Peyer's patch (tissue), 4 donors: ENCODE results near the gene DEGS2. TPM values are rescaled to one million over a fixed set of nuclear protein-coding genes. Genes with fewer than 3 reads are reported as not detected.
A peak's percentile ranks its signal among the peaks of the same experiment; 100 is the strongest.

Experiments used
- DNase-seq, 3 donors: peaks; one replicate each; pipeline ENCODE4 v3.0.0-alpha.2; 2017 to 2019
- H3K27ac ChIP-seq, 4 donors: fragments of 200-600 bp; sonication (generic); one replicate each; pipeline ENCODE4 v1.5.1; 2016 to 2019
- H3K27me3 ChIP-seq, 2 donors: fragments of 200-600 bp; sonication (generic); one replicate each; pipeline ENCODE4 v1.5.1; 2019
- H3K36me3 ChIP-seq, 3 donors: fragments of 200-600 bp; sonication (generic); one replicate each; pipeline ENCODE4 v1.5.1; 2016 to 2019
- H3K4me1 ChIP-seq, 4 donors: fragments of 200-600 bp; sonication (generic); one replicate each; pipeline ENCODE4 v1.5.1; 2016 to 2019
- H3K4me3 ChIP-seq, 4 donors: fragments of 200-600 bp; sonication (generic); 1 replicate in 3 of 4; 2 replicates in 1 of 4; pipeline ENCODE4 v1.5.1; 2016 to 2019; ENCODE audit warnings: mild to moderate bottlenecking in 1 of 4
- H3K9me3 ChIP-seq, 4 donors: fragments of 200-600 bp; sonication (generic); one replicate each; pipeline ENCODE4 v1.5.1; 2016 to 2019; ENCODE audit warnings: mild to moderate bottlenecking in 1 of 4
- POLR2A ChIP-seq, 2 donors: fragments of 450-650 bp; IDR thresholded peaks; one replicate each; pipeline ENCODE4 v1.5.1; 2017; ENCODE audit warnings: antibody characterized with exemption in 2 of 2, mild to moderate bottlenecking in 2 of 2, moderate library complexity in 2 of 2
- total RNA-seq, 4 donors: library from RNA; depleted of rRNA; stranded (reverse); fragments of >200 nt; gene quantifications; one replicate each; pipeline ENCODE4 v1.1.0, GENCODE V29; 2016
- TF ChIP-seq, protein P1 (sequence below), 6 experiments: fragments of 450-650 bp in 4 of 6; fragments of 200-600 bp in 2 of 6; sonication (generic) in 1 of 6; IDR thresholded peaks; one replicate each; pipeline ENCODE4 v1.5.1; 2017 to 2019; ENCODE audit warnings: antibody characterized with exemption in 6 of 6, mild to moderate bottlenecking in 3 of 6, moderate library complexity in 1 of 6

Gene DEGS2
- total RNA-seq, 4 donors from 2014 or later, result 13.2 to 96.5 (median 77.8) TPM

DNA sequence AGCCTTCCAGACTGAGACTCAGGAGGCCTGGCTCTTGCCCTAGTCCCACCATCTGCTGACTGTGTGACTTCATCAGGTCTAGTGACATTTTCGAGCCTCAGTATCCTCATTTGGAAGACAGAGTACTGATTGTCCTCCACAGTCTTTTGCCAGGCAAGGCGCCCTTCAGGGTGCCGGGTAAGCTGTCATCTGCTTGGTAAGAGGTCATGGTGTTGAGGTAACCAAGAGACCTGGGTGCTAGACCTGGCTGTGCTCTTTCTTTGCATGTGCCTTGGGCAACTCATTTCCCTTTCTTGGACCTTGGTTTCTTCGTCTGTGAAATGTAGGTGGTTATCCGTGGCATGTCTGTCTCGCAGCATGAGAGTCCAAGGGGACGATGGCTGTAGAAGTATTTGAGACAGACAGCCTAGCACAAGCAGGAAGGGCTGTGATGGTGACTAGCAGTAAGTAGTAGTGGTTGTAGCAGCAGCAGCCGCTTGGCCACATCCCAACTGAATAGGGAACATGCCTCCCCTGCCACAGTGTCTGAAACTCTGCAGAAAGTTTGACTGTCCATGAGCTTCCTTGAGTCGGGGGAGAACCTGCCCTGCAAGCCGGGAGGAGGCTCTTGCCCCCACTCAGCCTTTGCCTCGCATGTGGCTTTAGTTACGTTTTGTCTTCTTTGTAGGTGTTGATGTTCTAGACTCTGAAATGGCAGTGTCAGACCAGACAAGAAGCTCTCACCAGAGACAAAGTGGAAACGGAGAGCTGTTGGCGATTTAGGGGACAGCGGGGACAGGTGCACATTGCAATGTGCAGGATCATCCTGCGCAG is 53.9 kb downstream of the DEGS2 start:
- TF ChIP-seq, protein P1, sequence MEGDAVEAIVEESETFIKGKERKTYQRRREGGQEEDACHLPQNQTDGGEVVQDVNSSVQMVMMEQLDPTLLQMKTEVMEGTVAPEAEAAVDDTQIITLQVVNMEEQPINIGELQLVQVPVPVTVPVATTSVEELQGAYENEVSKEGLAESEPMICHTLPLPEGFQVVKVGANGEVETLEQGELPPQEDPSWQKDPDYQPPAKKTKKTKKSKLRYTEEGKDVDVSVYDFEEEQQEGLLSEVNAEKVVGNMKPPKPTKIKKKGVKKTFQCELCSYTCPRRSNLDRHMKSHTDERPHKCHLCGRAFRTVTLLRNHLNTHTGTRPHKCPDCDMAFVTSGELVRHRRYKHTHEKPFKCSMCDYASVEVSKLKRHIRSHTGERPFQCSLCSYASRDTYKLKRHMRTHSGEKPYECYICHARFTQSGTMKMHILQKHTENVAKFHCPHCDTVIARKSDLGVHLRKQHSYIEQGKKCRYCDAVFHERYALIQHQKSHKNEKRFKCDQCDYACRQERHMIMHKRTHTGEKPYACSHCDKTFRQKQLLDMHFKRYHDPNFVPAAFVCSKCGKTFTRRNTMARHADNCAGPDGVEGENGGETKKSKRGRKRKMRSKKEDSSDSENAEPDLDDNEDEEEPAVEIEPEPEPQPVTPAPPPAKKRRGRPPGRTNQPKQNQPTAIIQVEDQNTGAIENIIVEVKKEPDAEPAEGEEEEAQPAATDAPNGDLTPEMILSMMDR (IDR thresholded peaks at IDR 0.05), result no peak
- TF ChIP-seq POLR2A (IDR thresholded peaks at IDR 0.05), result no peak
- Histone ChIP-seq H3K27me3 (no peaks in the 10 kb centered on the region), H3K4me3 (no peak overlapping the region), H3K27ac (peak overlapping the region in 2 of 4 donors; percentile 42 to 47), H3K9me3 (no peaks in the 10 kb centered on the region), H3K4me1 (peaks cover 0 to 49% (median 6%) of the 10 kb centered on the region in 4 donors), H3K36me3 (no peaks in the 10 kb centered on the region)
- DNase-seq, result peak in 1 of 3 donors; percentile 62

DNA sequence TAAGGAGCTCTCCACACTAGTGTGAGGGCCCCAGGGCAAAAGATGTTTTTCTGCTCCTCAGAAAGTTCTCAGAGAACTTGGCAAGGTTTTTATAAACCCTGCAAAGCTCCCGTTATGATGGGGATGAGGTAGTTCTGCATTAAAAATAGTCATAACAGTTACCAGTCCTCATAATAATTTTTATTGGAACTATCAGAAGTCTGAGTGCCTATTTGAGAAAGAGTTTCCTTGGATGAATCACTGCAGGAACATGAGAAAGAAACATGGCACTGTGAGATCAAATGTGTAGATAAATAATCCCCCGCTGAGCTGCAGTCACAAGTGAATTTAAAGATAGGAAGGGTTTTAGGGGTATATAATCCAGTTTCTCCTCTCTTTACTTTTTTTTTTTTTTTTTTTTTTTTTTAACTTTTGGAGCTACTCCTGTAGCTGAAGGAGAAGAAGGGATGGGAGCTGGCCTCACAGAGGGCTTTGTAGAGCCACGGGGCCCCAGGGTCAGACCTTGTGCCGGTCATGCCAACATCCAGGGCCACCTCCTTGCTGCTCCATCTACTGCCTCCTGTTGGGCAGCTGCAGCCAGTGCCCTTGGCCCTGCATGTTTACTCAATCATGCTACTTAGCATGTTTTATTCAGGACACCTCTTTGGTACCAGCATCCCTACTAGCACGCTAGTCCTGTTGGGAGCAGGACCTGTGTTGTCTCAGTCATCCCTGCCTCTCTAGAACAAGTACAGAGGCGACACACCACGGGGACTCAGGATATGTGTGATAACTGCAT is 54.7 kb downstream of the DEGS2 start:
- no peak for TF ChIP-seq POLR2A (IDR thresholded peaks at IDR 0.05)
- TF ChIP-seq, protein P1 (IDR thresholded peaks at IDR 0.05), result no peak
- H3K9me3 ChIP-seq, result no peaks in the 10 kb centered on the region
- no peak overlapping the region for H3K4me3 ChIP-seq
- H3K36me3 ChIP-seq, result no peaks in the 10 kb centered on the region
- H3K27me3 ChIP-seq, result no peaks in the 10 kb centered on the region
- H3K4me1 ChIP-seq, result peaks cover 0 to 49% (median 6%) of the 10 kb centered on the region in 4 donors
- peak overlapping the region in 3 of 4 donors; percentile 32 to 47 (median 42) for H3K27ac ChIP-seq
- peak in 1 of 3 donors; percentile 44 for DNase-seq

DNA sequence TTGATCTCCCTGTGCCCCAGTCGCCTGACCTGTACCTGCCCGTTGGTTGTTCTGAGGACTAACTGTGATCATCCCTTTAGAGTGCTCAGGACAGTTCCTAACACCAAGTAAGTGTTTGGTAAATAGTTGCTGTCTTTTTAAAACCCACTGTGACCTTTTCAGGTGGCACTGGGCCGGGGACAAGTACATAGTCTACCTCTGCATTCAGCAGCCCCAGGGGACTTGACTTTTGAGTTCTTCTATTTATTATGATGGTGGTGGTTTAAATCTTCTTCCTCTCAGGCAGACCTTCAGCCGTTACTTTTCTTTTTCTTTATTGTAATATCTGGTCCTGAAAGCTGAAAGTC is 55.5 kb downstream of the DEGS2 start:
- no peak overlapping the region for H3K4me3 ChIP-seq
- DNase-seq, result no peak
- no peaks in the 10 kb centered on the region for H3K9me3 ChIP-seq
- peaks cover 0 to 49% (median 6%) of the 10 kb centered on the region in 4 donors for H3K4me1 ChIP-seq
- no peak for TF ChIP-seq POLR2A (IDR thresholded peaks at IDR 0.05)
- TF ChIP-seq, protein P1 (IDR thresholded peaks at IDR 0.05), result no peak
- H3K36me3 ChIP-seq, result no peaks in the 10 kb centered on the region
- no peaks in the 10 kb centered on the region for H3K27me3 ChIP-seq
- peak overlapping the region; percentile 3 to 72 (median 47) for H3K27ac ChIP-seq

DNA sequence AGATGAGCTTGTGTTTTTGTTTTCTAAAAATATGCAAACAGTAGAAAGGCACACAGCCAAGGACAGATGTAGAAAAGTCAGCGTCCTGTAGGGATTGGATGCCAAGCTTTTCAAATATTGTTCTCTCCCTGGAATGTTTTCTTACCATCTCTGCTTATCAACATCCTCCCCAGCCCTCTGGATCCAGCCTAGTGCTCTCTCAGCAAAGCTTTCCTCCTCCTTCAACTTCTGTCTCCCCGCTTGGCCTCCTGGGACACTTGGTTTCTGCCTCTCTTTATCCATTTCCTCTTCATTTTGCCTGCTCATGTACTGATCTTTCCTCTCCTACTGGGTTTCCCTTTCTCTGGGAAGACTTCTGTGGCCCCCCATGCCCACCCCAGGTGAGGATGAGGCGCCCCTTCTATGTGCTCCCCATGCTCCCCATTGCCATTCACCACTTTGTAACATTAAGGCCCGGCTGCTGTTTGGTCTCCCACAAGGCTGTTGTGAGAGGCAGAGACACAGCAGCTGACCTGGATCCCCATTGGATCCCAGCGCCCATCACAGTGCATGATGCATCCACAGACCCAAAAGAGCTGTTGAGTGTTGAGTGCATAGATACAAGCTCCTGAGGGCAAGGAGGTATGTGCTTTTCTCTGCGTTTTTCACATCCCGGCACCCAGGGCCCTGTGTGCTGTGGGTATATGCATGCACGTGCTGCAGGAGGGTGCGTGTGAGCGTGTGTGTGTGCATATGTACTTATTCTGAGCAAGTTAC is 56.0 kb downstream of the DEGS2 start:
- TF ChIP-seq, protein P1 (IDR thresholded peaks at IDR 0.05), result no peak
- no peak for TF ChIP-seq POLR2A (IDR thresholded peaks at IDR 0.05)
- H3K36me3 ChIP-seq, result no peaks in the 10 kb centered on the region
- no peaks in the 10 kb centered on the region for H3K9me3 ChIP-seq
- peak overlapping the region; percentile 3 to 72 (median 47) for H3K27ac ChIP-seq
- H3K4me1 ChIP-seq, result peaks cover 0 to 46% (median 5%) of the 10 kb centered on the region in 4 donors
- no peak overlapping the region for H3K4me3 ChIP-seq
- no peaks in the 10 kb centered on the region for H3K27me3 ChIP-seq
- DNase-seq, result peak in 1 of 3 donors; percentile 46

DNA sequence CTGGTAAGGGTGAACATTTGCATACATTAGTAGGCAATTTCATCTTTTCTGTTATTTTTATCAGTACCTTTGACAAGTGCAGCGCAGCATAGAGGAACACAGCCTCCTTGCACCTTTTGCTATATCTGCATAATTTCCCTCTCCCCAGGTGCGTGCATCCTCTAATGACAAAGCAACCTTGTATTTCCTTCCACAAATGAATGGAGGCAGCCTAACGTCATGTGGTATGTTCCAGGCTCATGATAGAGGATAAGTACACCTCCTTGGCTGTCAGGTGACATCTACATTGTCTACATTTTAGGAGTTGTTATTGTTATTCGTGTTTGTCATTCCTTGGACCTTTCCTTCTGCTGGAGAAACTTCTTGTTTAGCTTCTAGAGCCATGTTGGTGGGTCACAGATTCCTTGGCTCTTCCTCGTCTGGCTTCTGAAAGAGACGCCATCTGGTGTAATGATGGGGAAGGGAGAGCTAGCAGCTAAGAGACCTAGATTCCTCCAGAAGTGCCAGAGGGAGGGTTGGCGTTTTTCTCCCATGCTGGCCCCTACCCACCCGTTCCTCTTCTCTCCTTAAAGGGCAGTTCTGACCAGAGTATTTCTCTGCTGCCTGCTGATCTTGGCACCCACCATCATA is 57.2 kb downstream of the DEGS2 start:
- H3K4me3 ChIP-seq, result no peak overlapping the region
- peaks cover 0 to 11% (median 0%) of the 10 kb centered on the region in 3 donors for H3K36me3 ChIP-seq
- no peak for TF ChIP-seq POLR2A (IDR thresholded peaks at IDR 0.05)
- TF ChIP-seq, protein P1 (IDR thresholded peaks at IDR 0.05), result no peak
- H3K27me3 ChIP-seq, result no peaks in the 10 kb centered on the region
- peaks cover 0 to 38% (median 4%) of the 10 kb centered on the region in 4 donors for H3K4me1 ChIP-seq
- H3K27ac ChIP-seq, result peak overlapping the region in 3 of 4 donors; percentile 42 to 56 (median 42)
- no peaks in the 10 kb centered on the region for H3K9me3 ChIP-seq
- DNase-seq, result no peak
